Stimulated activated CD8-positive, alpha-beta memory T cell treated with anti-CD3 and anti-CD28 coated beads, Interleukin-2, amount 100 ng/mL, for 48 hours (primary cell): ENCODE results near the gene HAND1.

Experiments used
- DNase-seq, 2 donors: peaks; one replicate each; pipeline ENCODE4 v3.0.0-alpha.2; 2020; ENCODE audit warnings: low read depth in 2 of 2

The HAND1 gene

DNA sequence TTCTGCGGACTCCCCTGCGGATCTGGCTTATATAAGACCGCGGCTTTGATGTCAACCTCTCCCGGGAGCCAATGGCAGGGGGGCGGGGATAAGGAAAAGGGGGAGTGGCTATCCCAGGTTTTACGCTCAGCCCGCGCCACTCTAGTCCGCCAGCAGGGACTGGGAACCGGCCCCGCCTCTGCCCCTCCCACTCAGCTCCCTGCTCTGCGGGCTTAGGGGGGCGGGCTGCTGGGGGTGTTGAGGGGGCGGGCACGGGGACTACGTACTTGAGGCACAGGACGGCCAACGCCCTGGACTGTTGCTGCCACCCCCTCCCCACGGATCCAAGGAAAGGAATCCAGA lies at the start of gene HAND1:
TSS of gene HAND1 (minus strand) at position 4 of the 342 bp plus-strand sequence. CDS start 219 bp downstream, outside the sequence.
- no peak for DNase-seq

DNA sequence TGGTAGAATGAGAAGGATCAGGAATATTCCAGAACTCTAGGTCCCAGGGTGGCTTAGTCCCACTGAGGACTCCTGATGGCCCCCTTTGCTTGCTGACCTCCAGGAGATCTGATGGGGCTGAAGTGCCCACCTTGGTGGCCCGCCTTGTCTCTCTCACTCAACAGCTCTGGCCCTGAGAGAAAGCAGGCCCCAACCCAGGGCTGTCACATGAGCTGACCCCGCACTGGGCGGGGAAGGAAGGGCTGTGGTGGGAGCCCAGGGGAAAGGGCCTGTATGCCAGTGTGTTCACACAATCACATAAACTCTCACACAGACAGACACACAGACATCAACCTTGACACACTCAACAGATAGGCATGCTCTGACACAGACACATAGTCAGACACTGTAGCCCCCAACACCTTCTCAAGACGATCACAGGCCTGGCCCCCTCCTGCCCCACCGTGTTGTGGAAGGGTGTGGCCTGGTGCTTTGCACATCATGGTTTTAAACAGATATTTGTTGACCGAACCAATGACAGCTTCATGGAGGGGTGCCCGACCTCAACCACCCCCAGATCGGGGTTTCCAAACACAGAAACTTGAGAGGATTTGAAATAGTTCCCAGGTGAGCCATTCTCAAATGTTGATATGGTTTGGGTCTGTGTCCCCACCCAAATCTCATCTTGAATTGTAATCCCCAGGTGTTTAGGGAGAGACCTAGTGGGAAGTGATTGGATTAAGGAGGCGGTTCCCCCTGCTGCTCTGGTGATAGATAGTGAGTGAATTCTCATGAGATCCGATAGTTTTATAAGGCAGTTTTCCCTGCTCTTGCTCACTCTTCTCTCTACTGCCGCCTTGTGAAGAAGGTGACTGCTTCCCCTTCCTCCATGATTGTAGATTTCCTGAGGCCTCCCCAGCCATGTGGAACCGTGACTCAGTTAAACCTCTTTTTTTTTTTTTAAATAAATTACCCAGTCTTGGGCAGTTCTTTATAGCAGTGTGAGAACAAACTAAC lies 48.5 kb upstream of the HAND1 start:
- no peak for DNase-seq

DNA sequence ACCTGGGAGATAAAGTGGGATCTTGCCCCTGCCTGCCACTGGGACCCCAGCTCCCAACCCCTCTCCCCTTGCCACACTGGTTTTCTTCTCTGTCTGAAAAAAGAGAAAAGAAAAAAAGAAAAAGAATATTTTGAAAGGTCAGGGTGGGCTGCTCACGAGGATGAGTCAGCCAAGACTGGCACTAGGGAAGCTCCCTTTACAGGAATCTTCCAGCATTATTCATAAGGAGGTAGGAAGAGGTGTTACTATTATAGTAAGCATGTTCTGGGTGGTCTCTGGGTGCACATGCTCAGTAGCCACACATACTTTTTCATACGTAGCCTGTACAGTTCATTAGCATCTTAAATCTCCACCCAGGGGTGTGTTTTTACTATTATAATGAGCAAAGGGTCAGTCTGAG lies 46.8 kb upstream of the HAND1 start:
- DNase-seq: no peak

GRCh38 chr5:154524181-154524580 lies 46.2 kb upstream of the HAND1 start:
- DNase-seq: no peak

- no peak for DNase-seq
Observed at GRCh38 chr5:154523709-154524108, 45.7 kb upstream of the HAND1 start.

GRCh38 chr5:154523104-154523503 lies 45.1 kb upstream of the HAND1 start:
- DNase-seq: no peak

DNA sequence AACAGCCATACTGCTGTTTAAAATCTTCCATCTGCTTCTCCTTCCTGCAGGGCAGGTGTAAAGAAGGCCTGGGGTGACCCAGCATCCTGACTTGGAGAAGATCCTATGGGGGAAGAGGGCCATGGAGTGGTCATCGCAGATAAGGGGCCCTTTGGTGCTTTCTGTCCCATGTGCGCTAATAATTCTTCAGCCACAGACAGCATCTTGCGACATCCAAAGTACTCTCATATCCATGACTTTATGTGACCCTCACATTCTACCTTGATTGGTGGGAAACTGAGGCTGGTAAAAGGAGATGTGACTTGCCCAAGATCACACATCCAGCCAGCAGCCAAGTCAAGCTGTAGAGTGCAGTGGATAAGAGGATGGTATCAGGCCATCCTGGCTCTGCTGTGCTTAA lies 44.3 kb upstream of the HAND1 start:
- no peak for DNase-seq

- DNase-seq: no peak
Observed at GRCh38 chr5:154521756-154522155, 43.7 kb upstream of the HAND1 start.

DNA sequence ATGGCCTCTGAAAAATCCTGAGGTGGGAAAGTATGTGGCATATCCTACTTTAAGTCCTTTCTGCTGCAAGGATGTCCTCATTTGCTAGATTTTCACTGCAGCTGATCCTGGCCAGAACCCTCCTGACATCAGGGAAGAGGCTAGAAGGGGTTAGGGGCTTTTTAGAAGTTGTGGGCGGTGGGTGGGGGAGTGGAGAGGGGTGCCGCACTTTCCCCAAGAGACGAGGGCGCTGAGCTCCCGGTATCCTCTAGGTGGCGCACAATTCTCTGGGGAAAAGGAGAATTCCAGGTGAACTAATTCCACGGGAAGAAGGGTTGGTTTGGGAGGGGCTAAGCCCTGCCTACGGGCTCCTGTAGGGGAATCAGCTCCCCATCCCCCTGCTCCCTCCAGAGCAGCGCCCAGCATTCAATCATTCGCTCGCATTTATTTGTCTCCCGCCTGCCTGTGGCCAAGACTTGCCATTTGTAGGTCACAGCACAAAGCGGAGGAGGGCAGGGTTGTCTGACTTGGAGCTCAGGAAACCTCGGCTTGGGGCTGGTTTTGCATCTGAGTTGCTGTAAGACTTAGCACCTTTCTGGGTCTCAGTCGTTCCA lies 42.9 kb upstream of the HAND1 start:
- no peak for DNase-seq

DNA sequence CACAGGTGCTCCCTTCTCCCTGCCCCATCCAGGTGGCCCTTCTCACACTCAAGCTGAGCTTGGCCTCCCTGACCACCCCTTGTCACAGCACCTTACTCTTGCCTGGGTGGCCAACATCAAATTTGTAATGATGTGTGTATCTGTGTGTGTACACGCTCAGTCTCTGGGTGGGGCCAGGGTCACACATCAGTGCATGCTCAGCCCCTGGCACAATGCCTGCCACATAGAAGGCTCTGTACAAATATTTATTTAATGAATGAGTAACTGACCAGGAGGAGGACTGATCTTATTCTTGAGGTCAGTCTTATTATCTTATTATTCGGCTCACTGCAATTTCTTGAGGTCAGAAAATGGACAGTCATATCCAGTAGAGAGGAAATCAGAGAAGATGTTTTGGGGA lies 41.3 kb upstream of the HAND1 start:
- no peak for DNase-seq

DNA sequence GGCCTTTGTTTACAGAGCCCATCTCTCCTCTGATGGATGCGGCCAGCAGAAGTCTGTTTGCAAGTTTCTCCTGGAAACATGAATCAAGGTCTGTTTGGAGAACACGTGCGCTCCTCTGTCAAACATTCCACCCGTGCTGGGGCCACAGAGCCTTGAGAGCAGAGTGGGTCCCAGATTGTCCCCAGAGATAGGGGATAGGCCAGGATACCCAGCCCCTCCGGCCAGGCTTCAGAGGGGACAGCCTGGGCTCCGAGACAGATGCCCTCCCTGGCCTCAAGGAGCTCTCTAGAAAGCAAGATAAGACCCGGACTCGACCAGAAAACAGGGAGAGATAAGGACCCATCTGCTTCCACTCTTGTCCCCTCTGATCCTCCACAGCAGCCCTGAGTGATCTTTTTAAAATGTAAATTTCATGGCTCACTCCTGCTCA lies 40.4 kb upstream of the HAND1 start:
- DNase-seq: no peak

GRCh38 chr5:154517810-154518437 lies 39.9 kb upstream of the HAND1 start:
- DNase-seq: no peak

DNA sequence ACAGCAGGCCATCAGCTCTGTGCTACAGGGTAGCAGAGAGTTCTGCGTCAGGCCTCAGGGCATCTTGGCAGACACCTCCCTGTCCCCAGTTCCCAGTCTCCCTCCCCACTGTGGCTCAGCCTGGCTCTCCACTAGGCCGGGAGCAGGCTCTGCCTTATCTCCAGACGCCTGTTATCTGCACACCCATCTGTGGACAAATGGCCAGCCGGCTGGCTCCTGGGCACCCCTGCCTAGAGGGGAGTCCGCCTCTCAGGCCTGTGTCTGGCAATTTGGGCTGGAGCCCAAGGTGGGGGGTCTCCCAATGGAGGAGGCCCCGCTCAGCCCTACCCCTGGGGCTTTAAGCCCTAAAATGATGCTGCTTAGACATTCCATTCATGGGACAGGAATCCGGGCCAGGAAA lies 39.2 kb upstream of the HAND1 start:
- no peak for DNase-seq

DNA sequence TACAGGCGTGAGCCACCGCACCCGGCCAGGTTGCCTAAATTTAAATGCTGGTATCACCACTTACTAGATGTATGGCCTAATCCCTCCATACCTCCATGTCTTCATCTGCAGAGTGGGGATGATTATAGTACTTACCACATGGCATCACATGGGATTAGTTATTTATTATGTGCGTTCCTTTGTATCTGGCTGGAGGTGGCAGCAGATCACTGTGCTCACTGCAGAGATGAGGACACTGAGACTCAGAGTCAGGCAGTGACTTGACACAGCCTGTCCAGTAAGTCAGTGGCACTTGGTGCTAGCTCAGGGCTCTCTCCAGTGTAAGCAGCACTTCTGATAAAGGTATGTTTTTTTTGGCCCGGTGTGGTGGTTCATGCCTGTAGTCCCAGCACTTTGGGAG lies 38.4 kb upstream of the HAND1 start:
- DNase-seq: no peak

- peak in 1 of 2 donors; percentile 12 for DNase-seq
Observed at GRCh38 chr5:154515488-154515887, 37.5 kb upstream of the HAND1 start.

DNA sequence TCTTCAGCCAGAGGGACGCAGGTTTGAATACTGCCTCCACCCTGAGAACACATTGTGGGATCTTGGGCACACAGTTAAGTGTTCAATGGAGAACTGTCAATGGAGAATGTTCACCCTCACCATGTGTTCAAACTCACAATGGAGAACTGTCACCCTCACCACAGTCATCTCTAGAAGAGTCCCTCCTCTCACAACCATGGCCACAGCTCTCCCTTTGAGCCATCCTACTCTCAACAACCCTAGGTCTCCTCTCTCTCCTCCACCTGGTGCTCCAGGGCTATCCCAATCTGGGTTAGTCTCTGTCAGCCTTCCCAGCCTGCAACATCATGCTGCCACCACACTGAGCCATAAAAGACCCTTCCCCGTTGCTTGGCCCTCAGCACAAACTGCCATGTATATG lies 36.3 kb upstream of the HAND1 start:
- no peak for DNase-seq

DNA sequence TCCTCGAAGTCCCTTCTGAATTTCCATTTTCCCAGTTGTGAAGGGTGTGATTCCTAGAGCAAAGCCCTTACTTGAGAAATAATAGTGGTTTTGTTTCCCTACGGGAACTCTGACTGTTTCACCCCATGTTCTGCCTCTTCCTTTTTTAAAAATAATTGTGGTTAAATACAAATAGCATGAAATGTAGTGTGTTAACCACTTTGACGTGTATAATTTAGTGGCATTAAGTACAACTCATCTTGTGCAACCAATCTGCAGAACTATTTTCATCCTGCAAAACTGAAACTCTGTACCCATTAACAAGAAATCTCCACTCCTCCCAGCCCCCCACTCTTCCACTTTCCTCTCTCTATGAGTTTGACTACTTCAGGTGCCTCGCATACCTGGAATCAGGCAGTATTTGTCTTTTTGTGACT lies 35.6 kb upstream of the HAND1 start:
- peak in 1 of 2 donors; percentile 11 for DNase-seq

DNA sequence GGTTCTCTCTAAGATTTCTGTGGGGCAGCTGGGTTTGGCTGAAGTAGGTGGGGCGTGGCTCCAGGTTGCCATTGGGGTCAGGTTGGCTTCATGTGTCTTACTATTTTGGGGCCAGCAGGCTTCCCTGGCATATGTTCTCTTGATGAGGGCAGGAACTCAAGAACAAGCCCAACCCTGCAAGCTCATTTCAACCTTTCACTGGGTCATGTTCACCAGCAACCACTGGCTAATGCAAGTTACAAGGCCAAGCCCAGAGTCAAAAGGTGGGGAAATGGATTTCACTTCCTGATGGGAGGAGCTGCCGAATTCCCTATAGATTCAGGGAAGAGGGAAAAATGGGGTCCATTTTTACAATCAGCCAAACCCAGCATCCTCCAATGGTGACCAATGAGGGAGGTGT lies 34.0 kb upstream of the HAND1 start:
- DNase-seq: no peak

GRCh38 chr5:154509784-154510555 lies 31.9 kb upstream of the HAND1 start:
- no peak for DNase-seq

- no peak for DNase-seq
Observed at GRCh38 chr5:154508114-154508513, 30.1 kb upstream of the HAND1 start.

GRCh38 chr5:154506716-154507080 lies 28.7 kb upstream of the HAND1 start:
- no peak for DNase-seq
